Esophagus squamous epithelium (tissue), 4 donors: ENCODE results near the gene MYO7B.

Experiments used
- CTCF ChIP-seq, 6 experiments: fragments of 450-650 bp in 4 of 6; fragments of 200-600 bp in 2 of 6; sonication (generic) in 2 of 6; IDR thresholded peaks; one replicate each; pipeline ENCODE4 v1.5.1; 2016 to 2019; ENCODE audit warnings: antibody characterized with exemption in 6 of 6, mild to moderate bottlenecking in 4 of 6, moderate library complexity in 4 of 6
- POLR2A ChIP-seq, 4 donors: fragments of 450-650 bp; IDR thresholded peaks; one replicate each; pipeline ENCODE4 v1.6.1; 2017; ENCODE audit warnings: antibody characterized with exemption in 4 of 4, mild to moderate bottlenecking in 4 of 4, moderate library complexity in 3 of 4

GRCh38 chr2:127676906-127677305 is 141.4 kb downstream of the MYO7B start:
- TF ChIP-seq POLR2A (IDR thresholded peaks at IDR 0.05) (no peak), CTCF (IDR thresholded peaks at IDR 0.05) (no peak)
